WTC11 (cell line): ENCODE data around the gene KIF6. TPM values are rescaled to one million over a fixed set of nuclear protein-coding genes. Genes with fewer than 3 reads are reported as not detected.

Source experiments
- ATAC-seq: fragments of 200-7000 bp; cut with Tn5 transposase; 2 replicates; pipeline ENCODE4 v1.10.0; 2021; ENCODE audit warnings: mild to moderate bottlenecking, moderate library complexity
- CTCF ChIA-PET: fragments of 300-600 bp; sonication (Branson Sonifier 250); formaldehyde crosslinking; loops from one replicate; lab custom pipeline; 2021; ENCODE audit warnings: antibody characterized with exemption; lab: Charles Lee
- POLR2A ChIA-PET: fragments of 350-600 bp; sonication (Branson Sonifier 250); formaldehyde crosslinking; loops from one replicate; lab custom pipeline; 2021; ENCODE audit warnings: antibody characterized with exemption; lab: Charles Lee
- DNase-seq: peaks from one replicate; pipeline ENCODE4 v3.0.0; 2021; ENCODE audit warnings: low spot score
- H3K27ac Mint-ChIP-seq: 2 replicates; pipeline ENCODE4 v1.8.0; 2021; ENCODE audit warnings: mixed read lengths
- H3K27me3 Mint-ChIP-seq: 2 replicates; pipeline ENCODE4 v1.8.0; 2021; ENCODE audit warnings: low read depth, mild to moderate bottlenecking, moderate library complexity, mixed read lengths
- H3K36me3 Mint-ChIP-seq: 2 replicates; pipeline ENCODE4 v1.8.0; 2021; ENCODE audit warnings: mixed read lengths
- H3K4me1 Mint-ChIP-seq: 2 replicates; pipeline ENCODE4 v1.8.0; 2022; ENCODE audit warnings: mixed read lengths
- H3K4me3 Mint-ChIP-seq: 2 replicates; pipeline ENCODE4 v1.8.0; 2021; ENCODE audit warnings: mild to moderate bottlenecking, moderate library complexity, mixed read lengths
- H3K9me3 Mint-ChIP-seq: 2 replicates; pipeline ENCODE4 v1.8.0; 2021; ENCODE audit warnings: mixed read lengths
- ESRRA ChIP-seq: sonication (generic); formaldehyde crosslinking; IDR thresholded peaks from 2 replicates; pipeline ENCODE4 v1.8.1; 2022; ENCODE audit warnings: mild to moderate bottlenecking, missing genetic modification reagents, borderline replicate concordance
- KAT7 ChIP-seq: sonication (generic); formaldehyde crosslinking; IDR thresholded peaks from 2 replicates; pipeline ENCODE4 v1.8.1; 2023; ENCODE audit warnings: missing genetic modification reagents, mild to moderate bottlenecking, borderline replicate concordance
- RELA ChIP-seq: sonication (generic); formaldehyde crosslinking; IDR thresholded peaks from 2 replicates; pipeline ENCODE4 v1.8.1; 2022; ENCODE audit warnings: missing genetic modification reagents, mild to moderate bottlenecking, borderline replicate concordance
- TEAD1 ChIP-seq: sonication (generic); formaldehyde crosslinking; IDR thresholded peaks from 2 replicates; pipeline ENCODE4 v1.8.0; 2022; ENCODE audit warnings: mild to moderate bottlenecking, missing genetic modification reagents
- TP53 ChIP-seq: sonication (generic); formaldehyde crosslinking; IDR thresholded peaks from 2 replicates; pipeline ENCODE4 v1.8.1; 2023; ENCODE audit warnings: mild to moderate bottlenecking, missing genetic modification reagents
- ZNF219 ChIP-seq: sonication (generic); formaldehyde crosslinking; IDR thresholded peaks from 2 replicates; pipeline ENCODE4 v1.8.0; 2023; ENCODE audit warnings: missing genetic modification reagents, mild to moderate bottlenecking, borderline replicate concordance
- ZNF396 ChIP-seq: fragments of 250-450 bp; sonication (Bioruptor Pico); IDR thresholded peaks from 2 replicates; pipeline ENCODE4 v1.8.0; 2021; ENCODE audit warnings: mild to moderate bottlenecking, moderate library complexity, borderline replicate concordance
- ZNF423 ChIP-seq: fragments of 250-450 bp; sonication (Bioruptor Pico); IDR thresholded peaks from 2 replicates; pipeline ENCODE4 v2.1.2; 2022; ENCODE audit warnings: mild to moderate bottlenecking, moderate library complexity
- ZNF532 ChIP-seq: fragments of 250-450 bp; sonication (Bioruptor Pico); IDR thresholded peaks from 2 replicates; pipeline ENCODE4 v1.9.0; 2021; ENCODE audit warnings: mild to moderate bottlenecking, borderline replicate concordance
- ZNF671 ChIP-seq: fragments of 250-450 bp; sonication (Bioruptor Pico); IDR thresholded peaks from 2 replicates; pipeline ENCODE4 v1.8.0; 2021; ENCODE audit warnings: mild to moderate bottlenecking
- total RNA-seq: library from RNA; stranded (reverse); gene quantifications from 3 replicates; pipeline ENCODE4 v1.2.3, GENCODE V29; 2021
- TF ChIP-seq, protein P1 (sequence below): sonication (generic); formaldehyde crosslinking; IDR thresholded peaks from 2 replicates; pipeline ENCODE4 v1.8.0; 2022; ENCODE audit warnings: missing genetic modification reagents
- TF ChIP-seq, protein P2 (sequence below): sonication (generic); formaldehyde crosslinking; IDR thresholded peaks from 2 replicates; pipeline ENCODE4 v1.8.1; 2022; ENCODE audit warnings: low read depth, mild to moderate bottlenecking, moderate library complexity, missing genetic modification reagents, borderline replicate concordance
- TF ChIP-seq, protein P3 (sequence below): sonication (generic); formaldehyde crosslinking; IDR thresholded peaks from 2 replicates; pipeline ENCODE4 v1.8.1; 2022; ENCODE audit warnings: mild to moderate bottlenecking, missing genetic modification reagents, moderate library complexity, borderline replicate concordance
- TF ChIP-seq, protein P4 (sequence below): fragments of 250-450 bp; sonication (Bioruptor Pico); IDR thresholded peaks from 2 replicates; pipeline ENCODE4 v1.9.0; 2021; ENCODE audit warnings: mild to moderate bottlenecking
- TF ChIP-seq, protein P5 (sequence below): sonication (generic); formaldehyde crosslinking; IDR thresholded peaks from 2 replicates; pipeline ENCODE4 v1.8.0; 2022; ENCODE audit warnings: mild to moderate bottlenecking, missing genetic modification reagents
- TF ChIP-seq, protein P6 (sequence below): fragments of 250-450 bp; sonication (Bioruptor Pico); IDR thresholded peaks from 2 replicates; pipeline ENCODE4 v1.9.0; 2021; ENCODE audit warnings: mild to moderate bottlenecking
- TF ChIP-seq, protein P7 (sequence below): sonication (generic); formaldehyde crosslinking; IDR thresholded peaks from 2 replicates; pipeline ENCODE4 v1.8.1; 2023; ENCODE audit warnings: mild to moderate bottlenecking, missing genetic modification reagents

KIF6 gene
- total RNA-seq, 1 experiment from 2014 or later = 0.57 TPM

DNA sequence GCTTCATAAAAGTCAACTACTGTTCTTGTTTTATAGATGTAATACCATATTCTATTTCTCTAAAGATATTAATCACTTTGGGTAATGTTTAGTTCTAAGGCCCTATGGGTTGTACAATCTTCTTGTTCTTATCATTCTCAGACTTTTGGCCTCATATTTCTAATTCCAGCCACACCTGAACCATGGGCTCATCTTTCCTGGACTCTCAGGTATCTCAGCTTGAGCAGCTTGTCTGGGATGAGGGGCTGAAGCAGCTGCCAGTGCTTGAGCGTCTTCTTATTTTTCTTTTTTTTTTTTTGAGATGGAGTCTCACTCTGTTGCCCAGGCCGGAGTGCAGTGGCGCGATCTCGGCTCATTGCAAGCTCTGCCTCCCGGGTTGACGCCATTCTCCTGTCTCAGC is 150.2 kb downstream of the KIF6 start (continued):
- no peak for TF ChIP-seq ZNF532 (CRISPR knock-in tag)
- TF ChIP-seq ZNF219 (CRISPR knock-in tag) = no peak

DNA sequence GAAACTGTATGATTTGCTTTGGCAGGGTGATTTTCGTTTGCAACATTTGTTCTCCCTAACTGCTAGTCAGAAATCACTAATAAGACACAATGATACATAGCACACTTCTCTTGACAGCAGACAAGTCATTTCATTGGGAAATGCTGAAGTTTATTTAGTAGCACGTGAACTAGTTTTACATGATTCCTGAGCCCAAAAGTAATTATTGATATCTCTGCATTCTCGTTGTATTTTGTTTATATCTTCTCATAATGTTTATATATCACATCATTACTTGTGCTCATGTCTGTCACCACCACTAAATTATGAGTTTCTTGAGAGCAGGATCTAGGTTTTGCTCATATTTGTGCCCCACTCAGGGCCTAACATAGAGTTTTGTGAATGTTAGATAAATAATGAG is 151.7 kb downstream of the KIF6 start:
- H3K27me3 Mint-ChIP-seq = no peaks in the 10 kb centered on the region
- no peak overlapping the region for H3K4me3 Mint-ChIP-seq
- H3K27ac Mint-ChIP-seq = no peak overlapping the region
- no peak for DNase-seq
- H3K36me3 Mint-ChIP-seq = no peaks in the 10 kb centered on the region
- ChIA-PET POLR2A (no interaction called here), CTCF (interaction anchor here (0.5 kb wide), 1 partner anchor 871 kb away, joined by 3 read pairs; no protein-coding TSS in a partner anchor)
- peaks cover 12% of the 10 kb centered on the region for H3K9me3 Mint-ChIP-seq
- ATAC-seq = no peak
- no peaks in the 10 kb centered on the region for H3K4me1 Mint-ChIP-seq
- TF ChIP-seq, protein P1, sequence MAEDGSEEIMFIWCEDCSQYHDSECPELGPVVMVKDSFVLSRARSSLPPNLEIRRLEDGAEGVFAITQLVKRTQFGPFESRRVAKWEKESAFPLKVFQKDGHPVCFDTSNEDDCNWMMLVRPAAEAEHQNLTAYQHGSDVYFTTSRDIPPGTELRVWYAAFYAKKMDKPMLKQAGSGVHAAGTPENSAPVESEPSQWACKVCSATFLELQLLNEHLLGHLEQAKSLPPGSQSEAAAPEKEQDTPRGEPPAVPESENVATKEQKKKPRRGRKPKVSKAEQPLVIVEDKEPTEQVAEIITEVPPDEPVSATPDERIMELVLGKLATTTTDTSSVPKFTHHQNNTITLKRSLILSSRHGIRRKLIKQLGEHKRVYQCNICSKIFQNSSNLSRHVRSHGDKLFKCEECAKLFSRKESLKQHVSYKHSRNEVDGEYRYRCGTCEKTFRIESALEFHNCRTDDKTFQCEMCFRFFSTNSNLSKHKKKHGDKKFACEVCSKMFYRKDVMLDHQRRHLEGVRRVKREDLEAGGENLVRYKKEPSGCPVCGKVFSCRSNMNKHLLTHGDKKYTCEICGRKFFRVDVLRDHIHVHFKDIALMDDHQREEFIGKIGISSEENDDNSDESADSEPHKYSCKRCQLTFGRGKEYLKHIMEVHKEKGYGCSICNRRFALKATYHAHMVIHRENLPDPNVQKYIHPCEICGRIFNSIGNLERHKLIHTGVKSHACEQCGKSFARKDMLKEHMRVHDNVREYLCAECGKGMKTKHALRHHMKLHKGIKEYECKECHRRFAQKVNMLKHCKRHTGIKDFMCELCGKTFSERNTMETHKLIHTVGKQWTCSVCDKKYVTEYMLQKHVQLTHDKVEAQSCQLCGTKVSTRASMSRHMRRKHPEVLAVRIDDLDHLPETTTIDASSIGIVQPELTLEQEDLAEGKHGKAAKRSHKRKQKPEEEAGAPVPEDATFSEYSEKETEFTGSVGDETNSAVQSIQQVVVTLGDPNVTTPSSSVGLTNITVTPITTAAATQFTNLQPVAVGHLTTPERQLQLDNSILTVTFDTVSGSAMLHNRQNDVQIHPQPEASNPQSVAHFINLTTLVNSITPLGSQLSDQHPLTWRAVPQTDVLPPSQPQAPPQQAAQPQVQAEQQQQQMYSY (CRISPR knock-in tag) = no peak
- TF ChIP-seq, protein P2, sequence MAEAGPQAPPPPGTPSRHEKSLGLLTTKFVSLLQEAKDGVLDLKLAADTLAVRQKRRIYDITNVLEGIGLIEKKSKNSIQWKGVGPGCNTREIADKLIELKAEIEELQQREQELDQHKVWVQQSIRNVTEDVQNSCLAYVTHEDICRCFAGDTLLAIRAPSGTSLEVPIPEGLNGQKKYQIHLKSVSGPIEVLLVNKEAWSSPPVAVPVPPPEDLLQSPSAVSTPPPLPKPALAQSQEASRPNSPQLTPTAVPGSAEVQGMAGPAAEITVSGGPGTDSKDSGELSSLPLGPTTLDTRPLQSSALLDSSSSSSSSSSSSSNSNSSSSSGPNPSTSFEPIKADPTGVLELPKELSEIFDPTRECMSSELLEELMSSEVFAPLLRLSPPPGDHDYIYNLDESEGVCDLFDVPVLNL (CRISPR knock-in tag) = no peak
- TF ChIP-seq, protein P3, sequence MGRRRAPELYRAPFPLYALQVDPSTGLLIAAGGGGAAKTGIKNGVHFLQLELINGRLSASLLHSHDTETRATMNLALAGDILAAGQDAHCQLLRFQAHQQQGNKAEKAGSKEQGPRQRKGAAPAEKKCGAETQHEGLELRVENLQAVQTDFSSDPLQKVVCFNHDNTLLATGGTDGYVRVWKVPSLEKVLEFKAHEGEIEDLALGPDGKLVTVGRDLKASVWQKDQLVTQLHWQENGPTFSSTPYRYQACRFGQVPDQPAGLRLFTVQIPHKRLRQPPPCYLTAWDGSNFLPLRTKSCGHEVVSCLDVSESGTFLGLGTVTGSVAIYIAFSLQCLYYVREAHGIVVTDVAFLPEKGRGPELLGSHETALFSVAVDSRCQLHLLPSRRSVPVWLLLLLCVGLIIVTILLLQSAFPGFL = no peak
- no peak for TF ChIP-seq ZNF423 (CRISPR knock-in tag)
- TF ChIP-seq ZNF671 (CRISPR knock-in tag) = no peak
- TF ChIP-seq, protein P4, sequence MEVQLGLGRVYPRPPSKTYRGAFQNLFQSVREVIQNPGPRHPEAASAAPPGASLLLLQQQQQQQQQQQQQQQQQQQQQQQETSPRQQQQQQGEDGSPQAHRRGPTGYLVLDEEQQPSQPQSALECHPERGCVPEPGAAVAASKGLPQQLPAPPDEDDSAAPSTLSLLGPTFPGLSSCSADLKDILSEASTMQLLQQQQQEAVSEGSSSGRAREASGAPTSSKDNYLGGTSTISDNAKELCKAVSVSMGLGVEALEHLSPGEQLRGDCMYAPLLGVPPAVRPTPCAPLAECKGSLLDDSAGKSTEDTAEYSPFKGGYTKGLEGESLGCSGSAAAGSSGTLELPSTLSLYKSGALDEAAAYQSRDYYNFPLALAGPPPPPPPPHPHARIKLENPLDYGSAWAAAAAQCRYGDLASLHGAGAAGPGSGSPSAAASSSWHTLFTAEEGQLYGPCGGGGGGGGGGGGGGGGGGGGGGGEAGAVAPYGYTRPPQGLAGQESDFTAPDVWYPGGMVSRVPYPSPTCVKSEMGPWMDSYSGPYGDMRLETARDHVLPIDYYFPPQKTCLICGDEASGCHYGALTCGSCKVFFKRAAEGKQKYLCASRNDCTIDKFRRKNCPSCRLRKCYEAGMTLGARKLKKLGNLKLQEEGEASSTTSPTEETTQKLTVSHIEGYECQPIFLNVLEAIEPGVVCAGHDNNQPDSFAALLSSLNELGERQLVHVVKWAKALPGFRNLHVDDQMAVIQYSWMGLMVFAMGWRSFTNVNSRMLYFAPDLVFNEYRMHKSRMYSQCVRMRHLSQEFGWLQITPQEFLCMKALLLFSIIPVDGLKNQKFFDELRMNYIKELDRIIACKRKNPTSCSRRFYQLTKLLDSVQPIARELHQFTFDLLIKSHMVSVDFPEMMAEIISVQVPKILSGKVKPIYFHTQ = no peak
- TF ChIP-seq TEAD1 (CRISPR knock-in tag) = no peak
- TF ChIP-seq ZNF396 (CRISPR knock-in tag) = no peak
- TF ChIP-seq, protein P5, sequence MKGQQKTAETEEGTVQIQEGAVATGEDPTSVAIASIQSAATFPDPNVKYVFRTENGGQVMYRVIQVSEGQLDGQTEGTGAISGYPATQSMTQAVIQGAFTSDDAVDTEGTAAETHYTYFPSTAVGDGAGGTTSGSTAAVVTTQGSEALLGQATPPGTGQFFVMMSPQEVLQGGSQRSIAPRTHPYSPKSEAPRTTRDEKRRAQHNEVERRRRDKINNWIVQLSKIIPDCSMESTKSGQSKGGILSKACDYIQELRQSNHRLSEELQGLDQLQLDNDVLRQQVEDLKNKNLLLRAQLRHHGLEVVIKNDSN (CRISPR knock-in tag) = no peak
- no peak for TF ChIP-seq TP53 (CRISPR knock-in tag)
- TF ChIP-seq ESRRA = no peak
- no peak for TF ChIP-seq KAT7 (CRISPR knock-in tag)
- TF ChIP-seq, protein P6, sequence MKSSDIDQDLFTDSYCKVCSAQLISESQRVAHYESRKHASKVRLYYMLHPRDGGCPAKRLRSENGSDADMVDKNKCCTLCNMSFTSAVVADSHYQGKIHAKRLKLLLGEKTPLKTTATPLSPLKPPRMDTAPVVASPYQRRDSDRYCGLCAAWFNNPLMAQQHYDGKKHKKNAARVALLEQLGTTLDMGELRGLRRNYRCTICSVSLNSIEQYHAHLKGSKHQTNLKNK (CRISPR knock-in tag) = no peak
- no peak for TF ChIP-seq RELA (CRISPR knock-in tag)
- TF ChIP-seq, protein P7, sequence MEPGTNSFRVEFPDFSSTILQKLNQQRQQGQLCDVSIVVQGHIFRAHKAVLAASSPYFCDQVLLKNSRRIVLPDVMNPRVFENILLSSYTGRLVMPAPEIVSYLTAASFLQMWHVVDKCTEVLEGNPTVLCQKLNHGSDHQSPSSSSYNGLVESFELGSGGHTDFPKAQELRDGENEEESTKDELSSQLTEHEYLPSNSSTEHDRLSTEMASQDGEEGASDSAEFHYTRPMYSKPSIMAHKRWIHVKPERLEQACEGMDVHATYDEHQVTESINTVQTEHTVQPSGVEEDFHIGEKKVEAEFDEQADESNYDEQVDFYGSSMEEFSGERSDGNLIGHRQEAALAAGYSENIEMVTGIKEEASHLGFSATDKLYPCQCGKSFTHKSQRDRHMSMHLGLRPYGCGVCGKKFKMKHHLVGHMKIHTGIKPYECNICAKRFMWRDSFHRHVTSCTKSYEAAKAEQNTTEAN (CRISPR knock-in tag) = no peak
